Thyroid gland (tissue), 4 donors: ENCODE data around the gene CIAPIN1. TPM values are rescaled to one million over a fixed set of nuclear protein-coding genes. Genes with fewer than 3 reads are reported as not detected.

Experiments
- DNase-seq, 2 donors: peaks; one replicate each; pipeline ENCODE4 v3.0.0-alpha.2; 2019
- H3K27ac ChIP-seq, 3 donors: fragments of 200-600 bp; sonication (generic); 1 replicate in 2 of 3; 2 replicates in 1 of 3; pipeline ENCODE4 v1.5.1; 2016 to 2019; ENCODE audit warnings: mild to moderate bottlenecking in 1 of 3, moderate library complexity in 1 of 3
- H3K27me3 ChIP-seq: fragments of 200-600 bp; sonication (generic); one replicate; pipeline ENCODE4 v1.5.1; 2019
- H3K36me3 ChIP-seq, 2 donors: fragments of 200-600 bp; sonication (generic); one replicate each; pipeline ENCODE4 v1.5.1; 2016 to 2019
- H3K4me1 ChIP-seq, 2 donors: fragments of 200-600 bp; sonication (generic); one replicate each; pipeline ENCODE4 v1.5.1; 2017 to 2019
- H3K4me3 ChIP-seq, 3 donors: fragments of 200-600 bp; sonication (generic); replicated peaks in 1 of 3; 1 replicate in 2 of 3; 2 replicates in 1 of 3; pipeline ENCODE4 v1.5.1; 2016; ENCODE audit warnings: mild to moderate bottlenecking in 1 of 3
- H3K9me3 ChIP-seq: fragments of 200-600 bp; sonication (generic); one replicate; pipeline ENCODE4 v1.5.1; 2017
- CTCF ChIP-seq, 6 experiments: fragments of 200-600 bp in 3 of 6; fragments of 450-650 bp in 3 of 6; sonication (generic) in 3 of 6; IDR thresholded peaks; one replicate each; pipeline ENCODE4 v1.5.1; 2016 to 2019; ENCODE audit warnings: antibody characterized with exemption in 6 of 6, mild to moderate bottlenecking in 2 of 6, inconsistent platforms in 1 of 6, moderate library complexity in 1 of 6
- POLR2A ChIP-seq, 2 donors: fragments of 450-650 bp; IDR thresholded peaks; one replicate each; pipeline ENCODE4 v1.6.1; 2017; ENCODE audit warnings: antibody characterized with exemption in 2 of 2, mild to moderate bottlenecking in 2 of 2, moderate library complexity in 1 of 2
- WGBS, 2 donors: methylation state at CpG; one replicate each; pipeline ENCODE4 v1.1.5; 2017; 5-methylcytosine and 5-hydroxymethylcytosine counted together
- intact Hi-C: fragments of 100-400 bp; cut with DNase I; formaldehyde crosslinking; loops from one replicate; pipeline ENCODE4 v1.15.1; 2023
- total RNA-seq, 4 donors: library from RNA; depleted of rRNA; stranded (reverse); fragments of >200 nt; gene quantifications; one replicate each; pipeline ENCODE4 v1.2.3, GENCODE V29; 2016

Gene CIAPIN1
- total RNA-seq, 4 donors from 2014 or later: 29.2 to 41.2 (median 35.5) TPM

GRCh38 chr16:57472665-57473060 is 25.5 kb upstream of the CIAPIN1 start:
- Histone ChIP-seq H3K27me3 (no peaks in the 10 kb centered on the region), H3K9me3 (no peaks in the 10 kb centered on the region), H3K27ac (no peak overlapping the region), H3K4me1 (peaks cover 0 to 32% of the 10 kb centered on the region in 2 donors), H3K36me3 (peaks cover 48 to 55% of the 10 kb centered on the region in 2 donors), H3K4me3 (no peak overlapping the region)
- WGBS, 2 donors: 66 to 79% methylated on average over 3 to 4 of the region's 4 CpGs
- no peak for TF ChIP-seq CTCF (IDR thresholded peaks at IDR 0.05)
- no peak for TF ChIP-seq POLR2A (IDR thresholded peaks at IDR 0.05)
- no peak for DNase-seq
- intact Hi-C loops: no loop called here

GRCh38 chr16:57471852-57472664 is 24.9 kb upstream of the CIAPIN1 start:
- Histone ChIP-seq H3K9me3 (no peaks in the 10 kb centered on the region), H3K36me3 (peaks cover 53 to 57% of the 10 kb centered on the region in 2 donors), H3K4me3 (no peak overlapping the region), H3K27ac (no peak overlapping the region), H3K27me3 (no peaks in the 10 kb centered on the region), H3K4me1 (peaks cover 0 to 26% of the 10 kb centered on the region in 2 donors)
- 76 to 78% methylated on average over 10 of the region's 10 CpGs for WGBS, 2 donors
- DNase-seq: no peak
- intact Hi-C loops: no loop called here
- TF ChIP-seq POLR2A (IDR thresholded peaks at IDR 0.05) (no peak), CTCF (IDR thresholded peaks at IDR 0.05) (no peak)

- 94 to 100% methylated on average over 1 of the region's 1 CpG for WGBS, 2 donors
- Histone ChIP-seq H3K36me3 (peaks cover 60 to 62% of the 10 kb centered on the region in 2 donors), H3K4me1 (peaks cover 0 to 17% of the 10 kb centered on the region in 2 donors), H3K27me3 (no peaks in the 10 kb centered on the region), H3K27ac (no peak overlapping the region), H3K4me3 (no peak overlapping the region), H3K9me3 (no peaks in the 10 kb centered on the region)
- intact Hi-C loops: no loop called here
- TF ChIP-seq POLR2A (IDR thresholded peaks at IDR 0.05) (no peak), CTCF (IDR thresholded peaks at IDR 0.05) (no peak)
- DNase-seq: no peak
These were observed 24.0 kb upstream of the CIAPIN1 start for GRCh38 chr16:57471209-57471608.

GRCh38 chr16:57470711-57471110 is 23.5 kb upstream of the CIAPIN1 start:
- DNase-seq: peak; percentile 27 to 33
- Histone ChIP-seq H3K9me3 (no peaks in the 10 kb centered on the region), H3K36me3 (peaks cover 63 to 67% of the 10 kb centered on the region in 2 donors), H3K4me3 (no peak overlapping the region), H3K27ac (no peak overlapping the region), H3K4me1 (peaks cover 0 to 12% of the 10 kb centered on the region in 2 donors), H3K27me3 (no peaks in the 10 kb centered on the region)
- TF ChIP-seq POLR2A (IDR thresholded peaks at IDR 0.05) (no peak), CTCF (IDR thresholded peaks at IDR 0.05) (no peak)
- 51 to 63% methylated on average over 6 of the region's 6 CpGs for WGBS, 2 donors
- intact Hi-C loops: no loop called here

GRCh38 chr16:57469917-57470470 is 22.8 kb upstream of the CIAPIN1 start:
- no peak for DNase-seq
- intact Hi-C loops: no loop called here
- peaks cover 63 to 69% of the 10 kb centered on the region in 2 donors for H3K36me3 ChIP-seq
- no peaks in the 10 kb centered on the region for H3K27me3 ChIP-seq
- no peak overlapping the region for H3K4me3 ChIP-seq
- peaks cover 0 to 13% of the 10 kb centered on the region in 2 donors for H3K4me1 ChIP-seq
- 78 to 92% methylated on average over 8 to 9 of the region's 9 CpGs for WGBS, 2 donors
- H3K9me3 ChIP-seq: no peaks in the 10 kb centered on the region
- no peak overlapping the region for H3K27ac ChIP-seq
- TF ChIP-seq CTCF (IDR thresholded peaks at IDR 0.05) (no peak), POLR2A (IDR thresholded peaks at IDR 0.05) (no peak)
